Omental fat pad (tissue), 4 donors: Measurements from ENCODE around the gene ST6GALNAC6. TPM values are rescaled to one million over a fixed set of nuclear protein-coding genes. Genes with fewer than 3 reads are reported as not detected.

Source experiments
- ATAC-seq: fragments of 150-250 bp; one replicate; pipeline ENCODE4 v1.9.1; 2016; ENCODE audit warnings: mild to moderate bottlenecking, moderate library complexity; ENCODE audit not compliant: low FRiP score
- DNase-seq: peaks from one replicate; pipeline ENCODE4 v3.0.0-alpha.2; 2019; ENCODE audit warnings: low spot score
- CTCF ChIP-seq, 3 donors: fragments of 450-650 bp; IDR thresholded peaks; one replicate each; pipeline ENCODE4 v1.5.1; 2016 to 2017; ENCODE audit warnings: antibody characterized with exemption in 3 of 3, mild to moderate bottlenecking in 3 of 3, moderate library complexity in 2 of 3
- total RNA-seq, 4 donors: library from RNA; depleted of rRNA; stranded (reverse); fragments of >200 nt; gene quantifications; one replicate each; pipeline ENCODE4 v1.1.0, GENCODE V29; 2016

Gene ST6GALNAC6
- total RNA-seq, 4 donors from 2014 or later = 138 to 213 (median 155) TPM

GRCh38 chr9:127867356-127868277, 31.8 kb downstream of the ST6GALNAC6 start:
- TF ChIP-seq CTCF (IDR thresholded peaks at IDR 0.05) = no peak
- DNase-seq (no peak), ATAC-seq (peak; percentile 13)

DNA sequence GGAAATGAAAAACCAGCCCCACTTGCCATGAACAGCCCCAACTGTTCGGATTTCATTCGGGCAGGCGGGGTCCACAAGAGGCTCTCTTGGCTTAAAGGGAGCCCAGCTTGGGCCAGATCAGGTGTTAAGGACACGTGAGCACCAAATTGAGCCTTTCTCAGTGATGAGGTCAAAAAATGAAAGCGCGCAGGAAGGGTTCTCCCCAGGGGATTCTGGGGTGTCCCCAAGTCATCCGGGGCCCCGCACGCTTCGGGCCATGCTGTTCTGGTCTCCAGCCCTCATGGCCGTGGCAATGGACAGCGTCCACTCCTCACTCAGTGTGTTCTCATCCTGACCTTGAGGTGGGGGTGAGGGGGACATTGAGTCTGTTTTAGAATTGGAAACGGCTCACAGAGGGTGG, 32.9 kb downstream of the ST6GALNAC6 start:
- no peak for TF ChIP-seq CTCF (IDR thresholded peaks at IDR 0.05)
- DNase-seq = no peak
- no peak for ATAC-seq

- ATAC-seq = no peak
- DNase-seq = no peak
- TF ChIP-seq CTCF (IDR thresholded peaks at IDR 0.05) = no peak
Measured at GRCh38 chr9:127865645-127866464, 33.5 kb downstream of the ST6GALNAC6 start.

DNA sequence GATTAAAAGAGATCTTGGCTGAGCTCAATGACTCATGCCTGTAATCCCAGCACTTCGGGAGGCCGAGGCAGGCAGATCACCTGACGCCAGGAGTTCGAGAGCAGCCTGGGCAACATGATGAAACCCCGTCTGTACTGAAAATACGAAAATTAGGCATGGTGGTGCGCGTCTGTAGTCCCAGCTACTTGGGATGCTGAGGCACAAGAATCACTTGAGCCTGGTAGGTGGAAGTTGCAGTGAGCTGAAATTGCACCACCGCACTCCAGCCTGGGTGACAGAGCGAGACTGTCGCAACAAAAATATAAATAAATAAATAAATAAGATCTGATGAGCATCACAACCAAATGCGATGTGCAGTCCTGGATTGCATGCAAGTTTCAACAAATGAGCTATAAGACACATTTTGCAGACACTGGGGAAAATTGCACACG, 36.2 kb downstream of the ST6GALNAC6 start:
- no peak for DNase-seq
- no peak for ATAC-seq
- TF ChIP-seq CTCF (IDR thresholded peaks at IDR 0.05) = no peak

DNA sequence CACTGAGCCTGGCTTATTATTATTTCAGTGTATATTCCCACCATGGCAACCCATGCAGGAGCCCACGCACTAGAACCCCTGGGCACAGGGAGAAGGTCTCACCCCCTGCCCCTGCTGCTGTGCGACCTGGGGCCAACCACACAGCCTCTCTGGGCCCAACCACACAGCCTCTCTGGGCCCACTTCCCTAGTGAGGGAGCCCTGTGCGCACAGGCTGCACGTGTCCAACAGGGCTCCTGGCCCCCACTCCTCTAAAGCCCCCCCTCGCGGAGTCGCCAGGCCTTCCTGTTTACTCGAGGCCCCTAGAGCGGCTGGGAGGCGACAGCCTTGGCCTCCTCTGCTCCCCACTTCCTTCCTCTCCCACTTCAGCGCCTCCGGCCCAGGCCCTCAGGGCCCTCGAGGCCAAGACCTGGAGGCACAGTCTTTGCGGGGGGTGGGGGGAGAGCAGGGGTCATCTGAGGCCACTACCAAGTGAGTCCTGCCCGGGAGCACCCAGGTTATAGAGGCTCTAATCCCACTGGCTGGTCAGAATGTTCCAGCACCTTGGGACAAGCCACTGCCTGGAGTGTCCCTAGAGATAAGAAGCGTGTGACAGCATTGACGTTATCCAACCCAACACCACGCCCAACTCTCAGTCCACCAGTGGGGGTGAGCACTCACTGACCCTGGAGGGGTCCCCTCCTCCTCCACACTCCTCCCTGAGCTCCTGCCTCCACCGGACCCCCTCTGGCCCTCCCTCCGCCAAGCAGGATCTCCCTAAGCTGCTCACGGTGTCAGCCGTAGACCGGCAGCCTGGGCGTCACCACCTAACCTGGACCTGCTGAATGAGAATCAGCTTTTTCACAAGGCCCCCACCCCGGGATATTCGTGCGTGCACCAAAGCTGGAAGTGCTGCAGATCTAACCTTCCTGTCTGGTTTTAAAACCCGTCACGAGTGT, 37.1 kb downstream of the ST6GALNAC6 start:
- ATAC-seq (peak; percentile 21), DNase-seq (no peak)
- no peak for TF ChIP-seq CTCF (IDR thresholded peaks at IDR 0.05)

GRCh38 chr9:127860779-127861178, 38.6 kb downstream of the ST6GALNAC6 start:
- ATAC-seq = no peak
- no peak for DNase-seq
- TF ChIP-seq CTCF (IDR thresholded peaks at IDR 0.05) = no peak
